Fibroblast of villous mesenchyme (primary cell): Measurements from ENCODE around the gene TRAF2. TPM values are rescaled to one million over a fixed set of nuclear protein-coding genes. Genes with fewer than 3 reads are reported as not detected.
A peak's percentile ranks its signal among the peaks of the same experiment; 100 is the strongest.

ENCODE experiments used
- DNase-seq: peaks from one replicate; pipeline ENCODE4 v3.0.0-alpha.2; 2010; ENCODE audit warnings: low read depth
- H3K4me3 ChIP-seq: 2 replicates; pipeline ENCODE4 v1.5.1; 2011; ENCODE audit warnings: low read depth, mild to moderate bottlenecking, low read length
- total RNA-seq: library from RNA; depleted of rRNA; stranded (reverse); fragments of >200 nt; gene quantifications from 2 replicates; pipeline ENCODE4 v1.2.3, GENCODE V29; 2012
- TF ChIP-seq, protein P1 (sequence below): IDR thresholded peaks from 2 replicates; pipeline ENCODE4 v1.5.1; 2012; ENCODE audit warnings: low read depth, mild to moderate bottlenecking, low read length; ENCODE audit not compliant: insufficient read depth

The TRAF2 gene
- total RNA-seq, 1 donor = 16.8 TPM

DNA sequence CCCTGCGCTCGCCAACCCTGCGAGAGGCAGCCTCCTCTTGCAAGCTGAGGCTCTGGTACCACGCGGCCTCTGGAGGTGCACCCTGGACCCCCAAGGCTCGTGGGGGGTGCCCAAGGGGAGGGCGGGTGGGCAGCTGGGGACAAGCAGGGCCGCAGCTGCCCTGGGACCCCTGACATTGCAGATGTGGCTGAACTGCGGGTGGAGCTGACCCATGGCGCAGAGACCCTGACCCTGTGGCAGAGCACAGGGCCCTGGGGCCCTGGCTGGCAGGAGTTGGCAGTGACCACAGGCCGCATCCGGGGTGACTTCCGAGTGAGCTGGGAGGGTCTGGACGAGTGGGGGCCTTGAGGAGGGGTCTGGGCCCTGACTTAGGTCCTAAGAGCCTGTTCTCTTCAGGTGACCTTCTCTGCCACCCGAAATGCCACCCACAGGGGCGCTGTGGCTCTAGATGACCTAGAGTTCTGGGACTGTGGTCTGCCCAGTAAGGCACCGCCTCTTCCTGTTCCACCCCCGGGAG is 32.7 kb upstream of the TRAF2 start:
- H3K4me3 ChIP-seq = no peak overlapping the region
- no peak for DNase-seq
- TF ChIP-seq, protein P1, sequence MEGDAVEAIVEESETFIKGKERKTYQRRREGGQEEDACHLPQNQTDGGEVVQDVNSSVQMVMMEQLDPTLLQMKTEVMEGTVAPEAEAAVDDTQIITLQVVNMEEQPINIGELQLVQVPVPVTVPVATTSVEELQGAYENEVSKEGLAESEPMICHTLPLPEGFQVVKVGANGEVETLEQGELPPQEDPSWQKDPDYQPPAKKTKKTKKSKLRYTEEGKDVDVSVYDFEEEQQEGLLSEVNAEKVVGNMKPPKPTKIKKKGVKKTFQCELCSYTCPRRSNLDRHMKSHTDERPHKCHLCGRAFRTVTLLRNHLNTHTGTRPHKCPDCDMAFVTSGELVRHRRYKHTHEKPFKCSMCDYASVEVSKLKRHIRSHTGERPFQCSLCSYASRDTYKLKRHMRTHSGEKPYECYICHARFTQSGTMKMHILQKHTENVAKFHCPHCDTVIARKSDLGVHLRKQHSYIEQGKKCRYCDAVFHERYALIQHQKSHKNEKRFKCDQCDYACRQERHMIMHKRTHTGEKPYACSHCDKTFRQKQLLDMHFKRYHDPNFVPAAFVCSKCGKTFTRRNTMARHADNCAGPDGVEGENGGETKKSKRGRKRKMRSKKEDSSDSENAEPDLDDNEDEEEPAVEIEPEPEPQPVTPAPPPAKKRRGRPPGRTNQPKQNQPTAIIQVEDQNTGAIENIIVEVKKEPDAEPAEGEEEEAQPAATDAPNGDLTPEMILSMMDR = no peak

DNA sequence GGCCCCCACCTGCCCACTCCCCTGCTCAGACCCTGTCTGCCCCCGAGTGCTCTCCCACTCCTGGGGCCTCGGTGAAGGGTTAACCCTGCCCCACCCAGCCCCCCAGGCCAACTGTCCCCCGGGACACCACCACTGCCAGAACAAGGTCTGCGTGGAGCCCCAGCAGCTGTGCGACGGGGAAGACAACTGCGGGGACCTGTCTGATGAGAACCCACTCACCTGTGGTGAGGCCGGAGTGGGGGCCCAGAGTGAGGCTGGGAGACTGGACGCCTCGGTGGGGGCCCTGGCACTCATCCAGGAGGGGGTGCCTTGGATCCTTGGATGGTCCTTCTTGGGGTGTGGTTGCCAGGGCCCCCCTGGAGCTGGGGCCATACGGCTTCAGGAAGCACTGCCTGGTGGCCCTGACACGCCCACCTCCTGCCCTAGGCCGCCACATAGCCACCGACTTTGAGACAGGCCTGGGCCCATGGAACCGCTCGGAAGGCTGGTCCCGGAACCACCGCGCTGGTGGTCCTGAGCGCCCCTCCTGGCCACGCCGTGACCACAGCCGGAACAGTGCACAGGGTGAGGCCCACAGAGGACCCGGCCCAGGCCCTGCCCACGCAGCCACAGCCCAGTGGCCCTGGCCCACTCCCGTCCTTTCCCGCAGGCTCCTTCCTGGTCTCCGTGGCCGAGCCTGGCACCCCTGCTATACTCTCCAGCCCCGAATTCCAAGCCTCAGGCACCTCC is 32.0 kb upstream of the TRAF2 start:
- TF ChIP-seq, protein P1 = no peak
- DNase-seq = no peak
- H3K4me3 ChIP-seq = no peak overlapping the region

DNA sequence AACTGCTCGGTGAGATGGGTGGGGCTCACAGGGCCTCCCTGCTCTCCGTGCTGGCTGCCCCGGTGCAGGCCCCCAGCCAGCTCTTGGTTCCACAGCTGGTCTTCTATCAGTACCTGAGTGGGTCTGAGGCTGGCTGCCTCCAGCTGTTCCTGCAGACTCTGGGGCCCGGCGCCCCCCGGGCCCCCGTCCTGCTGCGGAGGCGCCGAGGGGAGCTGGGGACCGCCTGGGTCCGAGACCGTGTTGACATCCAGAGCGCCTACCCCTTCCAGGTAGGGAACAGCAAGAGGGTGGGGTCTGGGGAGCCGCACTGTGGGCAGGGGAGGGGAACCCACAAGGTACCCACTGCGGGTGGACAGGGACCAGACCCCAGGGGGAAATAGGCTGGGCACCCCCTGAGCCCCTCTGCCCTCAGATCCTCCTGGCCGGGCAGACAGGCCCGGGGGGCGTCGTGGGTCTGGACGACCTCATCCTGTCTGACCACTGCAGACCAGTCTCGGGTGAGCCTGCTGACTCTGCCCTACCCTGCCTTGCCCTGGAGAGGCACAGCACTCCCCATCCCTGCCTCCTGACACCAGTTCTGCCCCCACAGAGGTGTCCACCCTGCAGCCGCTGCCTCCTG is 31.4 kb upstream of the TRAF2 start:
- no peak for DNase-seq
- TF ChIP-seq, protein P1 = no peak
- no peak overlapping the region for H3K4me3 ChIP-seq

DNA sequence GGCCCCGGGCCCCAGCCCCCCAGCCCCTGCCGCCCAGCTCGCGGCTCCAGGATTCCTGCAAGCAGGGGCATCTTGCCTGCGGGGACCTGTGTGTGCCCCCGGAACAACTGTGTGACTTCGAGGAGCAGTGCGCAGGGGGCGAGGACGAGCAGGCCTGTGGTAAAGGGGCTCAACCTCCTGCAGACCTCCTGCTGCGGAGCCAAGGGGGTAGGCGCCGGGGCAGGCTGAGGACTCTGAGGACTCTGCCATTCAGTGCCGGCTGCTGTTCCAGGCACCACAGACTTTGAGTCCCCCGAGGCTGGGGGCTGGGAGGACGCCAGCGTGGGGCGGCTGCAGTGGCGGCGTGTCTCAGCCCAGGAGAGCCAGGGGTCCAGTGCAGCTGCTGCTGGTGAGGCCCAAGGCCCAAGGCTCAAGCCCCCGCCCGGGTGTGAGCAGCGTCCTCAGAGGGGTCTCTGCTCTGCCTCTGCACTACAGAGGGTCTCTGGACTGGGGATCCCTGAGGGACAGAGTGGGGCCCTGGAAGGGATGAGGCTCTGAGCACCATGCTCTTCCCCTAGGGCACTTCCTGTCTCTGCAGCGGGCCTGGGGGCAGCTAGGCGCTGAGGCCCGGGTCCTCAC is 30.7 kb upstream of the TRAF2 start:
- DNase-seq = no peak
- TF ChIP-seq, protein P1 = no peak
- no peak overlapping the region for H3K4me3 ChIP-seq

DNA sequence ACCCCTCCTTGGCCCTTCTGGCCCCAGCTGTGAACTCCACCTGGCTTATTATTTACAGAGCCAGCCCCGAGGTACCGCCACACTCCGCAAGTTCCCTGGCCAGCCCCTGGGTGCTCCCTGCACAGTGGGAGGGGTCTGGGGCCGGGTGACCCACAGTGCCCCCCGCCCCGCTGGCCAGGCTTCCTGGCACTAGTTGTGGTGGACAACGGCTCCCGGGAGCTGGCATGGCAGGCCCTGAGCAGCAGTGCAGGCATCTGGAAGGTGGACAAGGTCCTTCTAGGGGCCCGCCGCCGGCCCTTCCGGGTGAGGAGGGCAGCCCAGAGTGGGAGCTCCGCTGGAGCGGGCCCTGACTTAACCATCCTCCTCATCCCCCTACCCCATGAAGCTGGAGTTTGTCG is 30.2 kb upstream of the TRAF2 start:
- no peak overlapping the region for H3K4me3 ChIP-seq
- TF ChIP-seq, protein P1 = no peak
- no peak for DNase-seq

DNA sequence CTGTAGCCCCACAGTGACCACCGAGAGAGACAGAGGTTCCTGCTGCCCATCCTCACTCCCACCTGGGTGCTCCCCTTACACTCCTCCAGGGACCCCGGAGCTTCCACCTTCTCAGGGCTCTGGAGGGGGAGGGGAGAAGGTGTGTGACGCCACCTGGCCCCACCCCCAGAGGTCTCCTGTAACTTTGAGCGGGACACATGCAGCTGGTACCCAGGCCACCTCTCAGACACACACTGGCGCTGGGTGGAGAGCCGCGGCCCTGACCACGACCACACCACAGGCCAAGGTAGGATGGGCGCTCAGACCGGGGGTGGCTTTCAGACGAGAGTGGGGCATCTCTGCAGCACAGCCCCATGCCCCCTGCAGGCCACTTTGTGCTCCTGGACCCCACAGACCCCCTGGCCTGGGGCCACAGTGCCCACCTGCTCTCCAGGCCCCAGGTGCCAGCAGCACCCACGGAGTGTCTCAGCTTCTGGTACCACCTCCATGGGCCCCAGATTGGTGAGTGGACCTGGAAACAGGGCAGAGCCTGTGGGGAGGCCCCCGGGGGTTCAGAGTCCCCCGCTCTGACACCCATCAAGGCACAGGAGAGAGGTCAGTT is 29.7 kb upstream of the TRAF2 start:
- TF ChIP-seq, protein P1 = peak; percentile 2
- no peak for DNase-seq
- H3K4me3 ChIP-seq = no peak overlapping the region
